Transverse colon (tissue), 4 donors: Measurements from ENCODE around the gene BCKDHA. TPM values are rescaled to one million over a fixed set of nuclear protein-coding genes. Genes with fewer than 3 reads are reported as not detected.
"Not testable (repeated sequence)": the region's sequence is repeated elsewhere in the genome, so short reads cannot be mapped to it uniquely, and the experiment has no call there.

ENCODE experiments used
- DNase-seq: peaks from one replicate; pipeline ENCODE4 v3.0.0-alpha.2; 2019
- H3K27ac ChIP-seq, 4 donors: fragments of 200-600 bp; sonication (generic); 2 replicates each; pipeline ENCODE4 v1.5.1; 2016 to 2018; ENCODE audit warnings: inconsistent platforms in 4 of 4
- H3K27me3 ChIP-seq: fragments of 200-600 bp; sonication (generic); 2 replicates; pipeline ENCODE4 v1.5.1; 2017; ENCODE audit warnings: inconsistent platforms
- H3K36me3 ChIP-seq, 4 donors: fragments of 200-600 bp; sonication (generic); 2 replicates each; pipeline ENCODE4 v1.5.1; 2017 to 2019; ENCODE audit warnings: inconsistent platforms in 4 of 4
- H3K4me1 ChIP-seq, 4 donors: fragments of 200-600 bp; sonication (generic); 2 replicates each; pipeline ENCODE4 v1.5.1; 2017 to 2020; ENCODE audit warnings: inconsistent platforms in 4 of 4
- H3K4me3 ChIP-seq, 4 donors: fragments of 200-600 bp; sonication (generic); 1 replicate in 1 of 4; 2 replicates in 3 of 4; pipeline versions ENCODE4 v1.5.1 to v1.6.1; 2017 to 2019; ENCODE audit warnings: inconsistent platforms in 4 of 4
- H3K9me3 ChIP-seq, 2 donors: fragments of 200-600 bp; sonication (generic); 2 replicates each; pipeline ENCODE4 v1.5.1; 2017 to 2019; ENCODE audit warnings: inconsistent platforms in 2 of 2
- CTCF ChIP-seq, 5 experiments: fragments of 200-600 bp in 3 of 5; fragments of 450-650 bp in 2 of 5; sonication (generic) in 3 of 5; IDR thresholded peaks; 1 replicate in 2 of 5; 2 replicates in 3 of 5; pipeline ENCODE4 v1.5.1; 2016 to 2017; ENCODE audit warnings: antibody characterized with exemption in 5 of 5, inconsistent platforms in 3 of 5, mild to moderate bottlenecking in 2 of 5, moderate library complexity in 1 of 5
- EP300 ChIP-seq: sonication (generic); formaldehyde crosslinking; IDR thresholded peaks from one replicate; pipeline ENCODE4 v1.6.1; 2017; ENCODE audit warnings: antibody characterized with exemption, low read depth
- POLR2A ChIP-seq: fragments of 450-650 bp; IDR thresholded peaks from one replicate; pipeline ENCODE4 v1.6.1; 2016; ENCODE audit warnings: antibody characterized with exemption, mild to moderate bottlenecking, moderate library complexity
- POLR2AphosphoS5 ChIP-seq, 3 donors: sonication (generic); formaldehyde crosslinking; IDR thresholded peaks; one replicate each; pipeline ENCODE4 v1.6.1; 2016; ENCODE audit warnings: antibody characterized with exemption in 3 of 3
- WGBS, 2 donors: methylation state at CpG; one replicate each; pipeline ENCODE4 v1.1.5; 2018; ENCODE audit warnings: low coverage in 1 of 2; 5-methylcytosine and 5-hydroxymethylcytosine counted together
- in situ Hi-C, 4 donors: fragments of 200-750 bp; cut with MboI; loops; one replicate each; pipeline versions ENCODE4 v1.15.0 to v1.15.1; 2017; ENCODE audit warnings: low sequenced_read_pairs in 3 of 4, low pct_ligation_motif_present in 1 of 4, low pct_unique_long_range_greater_than_20kb in 1 of 4
- intact Hi-C: fragments of 100-400 bp; cut with DNase I; formaldehyde crosslinking; loops from one replicate; pipeline ENCODE4 v1.15.1; 2023; ENCODE audit warnings: low total_unique reads
- small RNA-seq, 4 donors: library from RNA; depleted of rRNA; stranded (forward); fragments of <200 nt; gene quantifications; one replicate each; pipeline ENCODE3, GENCODE V24; 2016
- total RNA-seq, 4 donors: library from RNA; depleted of rRNA; stranded (reverse); fragments of >200 nt; gene quantifications; one replicate each; pipeline ENCODE4 v1.1.0, GENCODE V29; 2016

BCKDHA gene
- total RNA-seq, 4 donors from 2014 or later = 12.0 to 29.9 (median 20.9) TPM

- Histone ChIP-seq H3K4me1 (no peaks in the 10 kb centered on the region), H3K9me3 (no peaks in the 10 kb centered on the region), H3K4me3 (no peak overlapping the region), H3K36me3 (no peaks in the 10 kb centered on the region), H3K27ac (no peak overlapping the region), H3K27me3 (peaks cover 40% of the 10 kb centered on the region)
- no peak for DNase-seq
- in situ Hi-C loops = loop anchor here in 1 of 4 donors (25.0 kb wide), 1 partner anchor 100 kb away; no protein-coding TSS in a partner anchor
- 73 to 81% methylated on average over 4 to 6 of the region's 6 CpGs for WGBS, 2 donors
- no peak for TF ChIP-seq POLR2AphosphoS5 (IDR thresholded peaks at IDR 0.05)
- TF ChIP-seq POLR2A = no peak
- TF ChIP-seq EP300 = no peak
- TF ChIP-seq CTCF (IDR thresholded peaks at IDR 0.05) = no peak
- intact Hi-C loops = no loop called here
Measured at GRCh38 chr19:41462497-41462896, 64.9 kb downstream of the BCKDHA start.

GRCh38 chr19:41463257-41464256, 65.9 kb downstream of the BCKDHA start:
- intact Hi-C loops, H3K9me3 ChIP-seq, H3K4me3 ChIP-seq, H3K36me3 ChIP-seq, H3K4me1 ChIP-seq: not testable (repeated sequence)
- WGBS, 2 donors = 75 to 76% methylated on average over 6 to 22 of the region's 22 CpGs
- DNase-seq = peak; percentile 63
- in situ Hi-C loops = loop anchor here in 1 of 4 donors (25.0 kb wide), 1 partner anchor 99 kb away; no protein-coding TSS in a partner anchor
- Histone ChIP-seq H3K27me3 (peaks cover 39% of the 10 kb centered on the region), H3K27ac (peak overlapping the region in 1 of 4 donors; percentile 41)

Small RNA genes within 50 kb of the gene (small RNA-seq; reads per million reads assigned to genes)
- gene RF00017 = 0 reads per million in 4 donors

Other genes starting within 250 kb of the BCKDHA start
- 10 to 100 TPM in 2 of 4 donors, 1 to 10 TPM in 2; 4.2 to 30.7 (median 14.9) TPM for gene CYP2S1, start 204.6 kb upstream of the BCKDHA start, total RNA-seq
- 10 to 100 TPM; 19.7 to 52.4 (median 25.6) TPM for gene AXL, start 178.6 kb upstream of the BCKDHA start, total RNA-seq
- gene HNRNPUL1, start 133.4 kb upstream of the BCKDHA start, total RNA-seq = 100 to 1,000 TPM; 115 to 296 (median 145) TPM
- gene CCDC97, start 87.6 kb upstream of the BCKDHA start, total RNA-seq = 10 to 100 TPM; 10.1 to 22.4 (median 15.4) TPM
- gene TGFB1, start 43.9 kb upstream of the BCKDHA start, total RNA-seq = 10 to 100 TPM in 2 of 4 donors, 1 to 10 TPM in 2; 4.4 to 30.3 (median 9.7) TPM
- gene B9D2, start 33.7 kb upstream of the BCKDHA start, total RNA-seq = 1 to 10 TPM in 2 of 4 donors, not detected in 2; 6.4 to 9.3 TPM
- 10 to 100 TPM in 1 of 4 donors, 1 to 10 TPM in 2, not detected in 1; 4.8 to 11.4 (median 9.4) TPM for gene TMEM91, start 21.3 kb upstream of the BCKDHA start, total RNA-seq
- gene EXOSC5, start 459 bp upstream of the BCKDHA start, total RNA-seq = 10 to 100 TPM in 3 of 4 donors, 1 to 10 TPM in 1; 4.0 to 20.6 (median 10.8) TPM
- gene B3GNT8, start 29.6 kb downstream of the BCKDHA start, total RNA-seq = 100 to 1,000 TPM in 1 of 4 donors, 10 to 100 TPM in 3; 18.5 to 225 (median 49.1) TPM
- gene DMAC2, start 42.1 kb downstream of the BCKDHA start, total RNA-seq = 10 to 100 TPM; 15.9 to 65.8 (median 50.1) TPM
- not detected for gene ERICH4, start 45.3 kb downstream of the BCKDHA start, total RNA-seq
- gene CEACAM21, start 178.3 kb downstream of the BCKDHA start, total RNA-seq = 1 to 10 TPM in 1 of 4 donors, under 1 TPM in 2, not detected in 1; 0.41 to 1.1 (median 0.95) TPM
- 1 to 10 TPM in 1 of 4 donors, under 1 TPM in 1, not detected in 2; 0.48 to 1.5 TPM for gene CEACAM4, start 229.3 kb downstream of the BCKDHA start, total RNA-seq